HepG2 (cell line): ENCODE data around the gene SEMA4C. TPM values are rescaled to one million over a fixed set of nuclear protein-coding genes. Genes with fewer than 3 reads are reported as not detected.

Source experiments
- ATAC-seq: fragments of 200-7000 bp; cut with Tn5 transposase; 3 replicates; pipeline ENCODE4 v1.9.1; 2020; ENCODE audit warnings: mild to moderate bottlenecking, moderate library complexity
- BruUV-seq: library from RNA; stranded (reverse); fragments of 400-500 nt; replicated peaks from 2 replicates; lab custom pipeline; 2021; lab: Mats Ljungman, UMichigan
- CTCF ChIA-PET: fragments of 300-600 bp; formaldehyde crosslinking; extraction: SDS; loops from one replicate; lab custom pipeline; 2021; ENCODE audit warnings: low total read pairs, inconsistent platforms, low intra/inter-chr PET ratio; lab: Yijun Ruan, JAX
- POLR2A ChIA-PET: fragments of 350-600 bp; sonication (Branson Sonifier 250); formaldehyde crosslinking; loops from one replicate; lab custom pipeline; 2020; ENCODE audit warnings: antibody characterized with exemption, inconsistent platforms; lab: Yijun Ruan, JAX
- DNase-seq: peaks from one replicate; pipeline ENCODE4 v3.0.0-alpha.2; 2015; ENCODE audit warnings: low spot score
- FAIRE-seq: peaks from 3 replicates; lab custom pipeline; 2011; peaks lifted over from hg19 to GRCh38; lab: Jason Lieb, UNC
- H2AFZ ChIP-seq: one replicate; pipeline ENCODE4 v1.6.1; 2011; ENCODE audit warnings: low read length, inconsistent platforms
- H3K27ac ChIP-seq: fragments of 300-600 bp; 3 replicates; pipeline ENCODE4 v1.8.0; 2011; ENCODE audit warnings: mixed run types, mild to moderate bottlenecking, mixed read lengths, low read length, inconsistent platforms; ENCODE audit not compliant: insufficient read depth; ENCODE audit errors: extremely low read length
- H3K27me3 ChIP-seq, 2 experiments: fragments of 200-600 bp in 1 of 2; 2 replicates in 1 of 2; 3 replicates in 1 of 2; pipeline versions ENCODE4 v1.6.0 to v1.8.0; 2011; ENCODE audit warnings: low read length in 2 of 2, mild to moderate bottlenecking in 2 of 2, moderate library complexity in 2 of 2, inconsistent platforms in 1 of 2; ENCODE audit not compliant: insufficient read depth in 2 of 2, control insufficient read depth in 1 of 2
- H3K36me3 ChIP-seq, 2 experiments: fragments of 200-600 bp in 1 of 2; replicated peaks in 1 of 2; 2 replicates in 1 of 2; 3 replicates in 1 of 2; pipeline versions ENCODE4 v1.5.1 to v1.8.0; 2011; ENCODE audit warnings: low read length in 2 of 2, inconsistent platforms in 1 of 2; ENCODE audit not compliant: insufficient read depth in 2 of 2, control insufficient read depth in 1 of 2
- H3K4me1 ChIP-seq: 2 replicates; pipeline ENCODE4 v1.5.1; 2012; ENCODE audit warnings: low read length, inconsistent platforms; ENCODE audit not compliant: insufficient read depth
- H3K4me2 ChIP-seq: 2 replicates; pipeline ENCODE4 v1.6.0; 2011; ENCODE audit warnings: low read depth, low read length, inconsistent platforms
- H3K4me3 ChIP-seq, 3 experiments: fragments of 200-600 bp in 1 of 3; sonication (generic), shearing (Covaris generic) in 1 of 3; replicated peaks in 1 of 3; 2 replicates each; pipeline ENCODE4 v1.5.1; 2011 to 2016; ENCODE audit warnings: low read length in 3 of 3, inconsistent platforms in 2 of 3, low read depth in 2 of 3, mild to moderate bottlenecking in 2 of 3, control low read depth in 1 of 3, mixed read lengths in 1 of 3; ENCODE audit not compliant: insufficient read depth in 1 of 3
- H3K79me2 ChIP-seq: one replicate; pipeline ENCODE4 v1.6.1; 2011; ENCODE audit warnings: low read length, inconsistent platforms; ENCODE audit not compliant: insufficient read depth
- H3K9ac ChIP-seq: 2 replicates; pipeline ENCODE4 v1.6.0; 2011; ENCODE audit warnings: mild to moderate bottlenecking, low read depth, low read length, inconsistent platforms; ENCODE audit not compliant: insufficient read depth
- H3K9me3 ChIP-seq: 2 replicates; pipeline ENCODE4 v1.5.1; 2012; ENCODE audit warnings: mild to moderate bottlenecking, low read length
- H4K20me1 ChIP-seq: 2 replicates; pipeline ENCODE4 v1.6.0; 2011; ENCODE audit warnings: inconsistent platforms, mild to moderate bottlenecking, low read length, moderate library complexity; ENCODE audit not compliant: insufficient read depth
- BCL6 ChIP-seq: IDR thresholded peaks from 2 replicates; pipeline ENCODE4 v1.6.1; 2016; ENCODE audit warnings: missing genetic modification reagents, missing compliant biosample characterization
- EP300 ChIP-seq, 3 experiments: sonication (generic) in 1 of 3; formaldehyde crosslinking in 1 of 3; IDR thresholded peaks; 2 replicates each; pipeline versions ENCODE4 v1.5.1 to v1.6.1; 2011 to 2020; ENCODE audit warnings: low read depth in 2 of 3, low read length in 2 of 3, borderline replicate concordance in 1 of 3, improper control_type of control experiment in 1 of 3, mild to moderate bottlenecking in 1 of 3, missing genetic modification reagents in 1 of 3, moderate library complexity in 1 of 3
- FOXM1 ChIP-seq: sonication (generic); formaldehyde crosslinking; IDR thresholded peaks from 2 replicates; pipeline ENCODE4 v1.5.0; 2020; ENCODE audit warnings: missing genetic modification reagents
- PITX1 ChIP-seq: sonication (generic); formaldehyde crosslinking; IDR thresholded peaks from 2 replicates; pipeline ENCODE4 v1.5.1; 2020; ENCODE audit warnings: mild to moderate bottlenecking, missing genetic modification reagents
- SMAD9 ChIP-seq: sonication (generic); formaldehyde crosslinking; IDR thresholded peaks from 2 replicates; pipeline ENCODE4 v1.5.1; 2020; ENCODE audit warnings: mild to moderate bottlenecking, missing genetic modification reagents
- ZNF292 ChIP-seq: sonication (generic); formaldehyde crosslinking; IDR thresholded peaks from 2 replicates; pipeline ENCODE4 v1.8.1; 2022; ENCODE audit warnings: mild to moderate bottlenecking, low read depth, missing genetic modification reagents, borderline replicate concordance
- ZNF598 ChIP-seq: sonication (generic); formaldehyde crosslinking; IDR thresholded peaks from 2 replicates; pipeline ENCODE4 v1.5.1; 2020; ENCODE audit warnings: mild to moderate bottlenecking, missing genetic modification reagents, borderline replicate concordance
- ZNF672 ChIP-seq: sonication (generic); formaldehyde crosslinking; IDR thresholded peaks from 2 replicates; pipeline ENCODE4 v1.8.1; 2022; ENCODE audit warnings: missing genetic modification reagents
- ZNF737 ChIP-seq: sonication (generic); formaldehyde crosslinking; IDR thresholded peaks from 2 replicates; pipeline ENCODE4 v1.5.0; 2020; ENCODE audit warnings: missing genetic modification reagents, mild to moderate bottlenecking, borderline replicate concordance
- WGBS: methylation state at CpG from one replicate; pipeline ENCODE4 v1.1.6; 2017; ENCODE audit warnings: low lambda C conversion rate; 5-methylcytosine and 5-hydroxymethylcytosine counted together
- in situ Hi-C: cut with HindIII; loops from 2 replicates; pipeline ENCODE4 v1.10.0; 2017; ENCODE audit warnings: low pct_unique_long_range_greater_than_20kb; ENCODE audit not compliant: extremely low pct_ligation_motif_present
- intact Hi-C: fragments of 100-400 bp; cut with micrococcal nuclease; formaldehyde crosslinking; loops from one replicate; pipeline ENCODE4 v1.10.0; 2022; ENCODE audit not compliant: unreplicated experiment
- polyA plus RNA-seq, 8 experiments: library from polyadenylated mRNA; depleted of rRNA in 3 of 8; stranded (reverse) in 7 of 8; unstranded in 1 of 8; fragments of >200 nt; fragmentation: Illumina TruSeq in 4 of 8; extraction: Trizol in 4 of 8; gene quantifications; 2 replicates each; pipeline versions ENCODE4 v1.2.1 to v1.2.3, GENCODE V29; 2011 to 2016; ENCODE audit warnings: low read depth in 4 of 8, missing spikeins in 1 of 8, mixed read lengths in 1 of 8; ENCODE audit not compliant: insufficient read depth in 1 of 8
- total RNA-seq, 5 experiments: library from RNA; depleted of rRNA; stranded (reverse); fragments of >200 nt; fragmentation: Illumina TruSeq; extraction: Trizol; gene quantifications; 2 replicates each; pipeline ENCODE4 v1.2.3, GENCODE V29; 2016; ENCODE audit warnings: low read depth in 1 of 5

The SEMA4C gene
- total and polyA plus RNA-seq, 2 of the 13 experiments (the other 11 are each of a cell fraction or from before 2014, with no cell fraction given): 25.9 to 46.6 TPM

GRCh38 chr2:96895032-96895745 is 25.3 kb upstream of the SEMA4C start:
- intact Hi-C loops: no loop called here
- WGBS: 51% methylated on average over 9 of the region's 10 CpGs
- Histone ChIP-seq H3K4me3 (no peak overlapping the region), H3K27me3 (peaks cover 24 to 69% of the 10 kb centered on the region in 2 experiments), H3K4me1 (no peaks in the 10 kb centered on the region), H2AFZ (no peak overlapping the region), H3K27ac (no peak overlapping the region), H4K20me1 (no peaks in the 10 kb centered on the region), H3K9ac (no peak overlapping the region), H3K79me2 (no peaks in the 10 kb centered on the region), H3K4me2 (no peak overlapping the region), H3K36me3 (no peaks in the 10 kb centered on the region), H3K9me3 (no peaks in the 10 kb centered on the region)
- no TSS peak for BruUV-seq
- in situ Hi-C loops: no loop called here
- no peak for DNase-seq
- FAIRE-seq: no peak
- TF ChIP-seq FOXM1 (CRISPR knock-in tag) (no peak), BCL6 (CRISPR knock-in tag) (no peak), ZNF598 (CRISPR knock-in tag) (no peak), ZNF672 (no peak), EP300 (IDR thresholded peaks at IDR 0.05; ENCODE audit: low read depth in 2 of 2, low read length in 2 of 2) (no peak), EP300 (CRISPR knock-in tag; IDR thresholded peaks at IDR 0.05; ENCODE audit: borderline replicate concordance) (no peak), ZNF292 (no peak), ZNF737 (CRISPR knock-in tag) (no peak), PITX1 (CRISPR knock-in tag) (no peak), SMAD9 (no peak)
- ChIA-PET POLR2A (no interaction called here), CTCF (no interaction called here)
- ATAC-seq: peak; percentile 12; the same call in 2 of the 3 replicates
